ENCODE results near the gene MMP14.

- TF ChIP-seq POLR2A (IDR thresholded peaks at IDR 0.05; ENCODE audit: low read length), result no peak
- no peak for TF ChIP-seq GATA1 (IDR thresholded peaks at IDR 0.05; ENCODE audit: low read depth, low read length)
These were observed 20.0 kb downstream of the MMP14 start for GRCh38 chr14:22856428-22856827.

Measured in erythroblast (primary cell).